ENCODE results near the gene UCMA. TPM values are rescaled to one million over a fixed set of nuclear protein-coding genes. Genes with fewer than 3 reads are reported as not detected.

The UCMA gene
- total and polyA plus RNA-seq, 9 donors, result 0.11 to 0.48 (median 0.38) TPM; not detected in 6

DNA sequence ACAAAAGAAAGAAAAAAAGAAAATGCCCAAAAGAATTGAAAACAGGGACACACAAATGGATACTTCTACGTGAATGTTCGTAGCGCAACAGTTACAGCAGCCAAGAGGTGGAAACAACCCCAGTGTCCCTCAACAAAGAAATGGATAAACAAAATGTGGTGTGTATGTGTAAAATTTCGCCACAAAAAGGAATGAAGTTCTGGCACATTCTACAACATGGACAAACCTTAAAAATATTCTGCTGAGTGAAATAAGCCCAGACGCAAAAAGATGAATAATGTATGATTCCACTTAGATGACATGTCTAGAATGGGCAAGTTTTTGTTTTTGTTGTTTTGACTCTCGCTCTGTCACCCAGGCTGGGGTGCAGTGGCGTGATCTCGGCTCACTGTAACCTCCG, 10.9 kb downstream of the UCMA start:
- Histone ChIP-seq H3K4me3 (no peak overlapping the region), H3K36me3 (no peaks in the 10 kb centered on the region)
- intact Hi-C loops (cut with DNase I), result no loop called here

GRCh38 chr10:13222566-13222965, 11.6 kb downstream of the UCMA start:
- WGBS, 3 donors, result 93 to 95% (median 94%) methylated on average over 7 of the region's 7 CpGs
- no peak for DNase-seq
- H3K27me3 ChIP-seq, result no peaks in the 10 kb centered on the region

More for the DNA sequence above, 10.9 kb downstream of the UCMA start:
- TF ChIP-seq EP300 (IDR thresholded peaks at IDR 0.05), result no peak
- TF ChIP-seq POLR2A (IDR thresholded peaks at IDR 0.05), result no peak
- TF ChIP-seq, protein P1, sequence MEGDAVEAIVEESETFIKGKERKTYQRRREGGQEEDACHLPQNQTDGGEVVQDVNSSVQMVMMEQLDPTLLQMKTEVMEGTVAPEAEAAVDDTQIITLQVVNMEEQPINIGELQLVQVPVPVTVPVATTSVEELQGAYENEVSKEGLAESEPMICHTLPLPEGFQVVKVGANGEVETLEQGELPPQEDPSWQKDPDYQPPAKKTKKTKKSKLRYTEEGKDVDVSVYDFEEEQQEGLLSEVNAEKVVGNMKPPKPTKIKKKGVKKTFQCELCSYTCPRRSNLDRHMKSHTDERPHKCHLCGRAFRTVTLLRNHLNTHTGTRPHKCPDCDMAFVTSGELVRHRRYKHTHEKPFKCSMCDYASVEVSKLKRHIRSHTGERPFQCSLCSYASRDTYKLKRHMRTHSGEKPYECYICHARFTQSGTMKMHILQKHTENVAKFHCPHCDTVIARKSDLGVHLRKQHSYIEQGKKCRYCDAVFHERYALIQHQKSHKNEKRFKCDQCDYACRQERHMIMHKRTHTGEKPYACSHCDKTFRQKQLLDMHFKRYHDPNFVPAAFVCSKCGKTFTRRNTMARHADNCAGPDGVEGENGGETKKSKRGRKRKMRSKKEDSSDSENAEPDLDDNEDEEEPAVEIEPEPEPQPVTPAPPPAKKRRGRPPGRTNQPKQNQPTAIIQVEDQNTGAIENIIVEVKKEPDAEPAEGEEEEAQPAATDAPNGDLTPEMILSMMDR (IDR thresholded peaks at IDR 0.05), result no peak
- 94 to 96% (median 95%) methylated on average over 9 of the region's 9 CpGs for WGBS, 3 donors
- Histone ChIP-seq H3K9me3 (no peaks in the 10 kb centered on the region), H3K4me1 (ENCODE audit: insufficient read depth) (peaks cover 5% of the 10 kb centered on the region), H3K27ac (no peak overlapping the region), H3K27me3 (no peaks in the 10 kb centered on the region)
- no peak for DNase-seq

DNA sequence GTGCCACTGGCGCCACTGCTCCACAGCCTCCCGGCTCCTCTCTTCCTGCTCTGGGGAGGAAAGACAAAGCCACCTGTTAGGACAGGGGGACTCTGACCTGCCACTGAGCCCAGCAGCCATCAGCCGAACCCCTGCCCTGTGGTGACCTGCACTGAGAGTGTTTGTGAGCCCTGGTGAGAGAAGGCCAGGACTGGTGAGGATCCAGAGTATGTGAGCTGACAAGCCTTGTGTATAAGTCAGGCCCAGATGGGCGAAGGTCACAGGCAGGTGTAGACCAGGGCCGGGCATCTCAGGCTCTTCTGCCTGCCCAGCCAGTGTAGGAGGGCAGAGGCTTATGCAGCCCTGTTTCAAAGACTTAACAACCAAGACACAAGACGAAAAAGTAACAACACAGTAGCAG, 12.0 kb downstream of the UCMA start:
- intact Hi-C loops (cut with DNase I), result no loop called here
- DNase-seq, result no peak
- no peaks in the 10 kb centered on the region for H3K9me3 ChIP-seq
- H3K27ac ChIP-seq, result no peak overlapping the region
- H3K36me3 ChIP-seq, result no peaks in the 10 kb centered on the region
- TF ChIP-seq, protein P1 (IDR thresholded peaks at IDR 0.05), result no peak
- TF ChIP-seq POLR2A (IDR thresholded peaks at IDR 0.05), result no peak
- TF ChIP-seq EP300 (IDR thresholded peaks at IDR 0.05), result no peak
- peaks cover 5% of the 10 kb centered on the region for H3K4me1 ChIP-seq (ENCODE audit: insufficient read depth)
- H3K27me3 ChIP-seq, result no peaks in the 10 kb centered on the region
- 92 to 96% (median 93%) methylated on average over 6 of the region's 6 CpGs for WGBS, 3 donors
- no peak overlapping the region for H3K4me3 ChIP-seq

More at GRCh38 chr10:13222566-13222965, 11.6 kb downstream of the UCMA start:
- Histone ChIP-seq H3K27ac (no peak overlapping the region), H3K36me3 (no peaks in the 10 kb centered on the region), H3K4me1 (ENCODE audit: insufficient read depth) (peaks cover 5% of the 10 kb centered on the region), H3K4me3 (no peak overlapping the region), H3K9me3 (no peaks in the 10 kb centered on the region)
- TF ChIP-seq POLR2A (IDR thresholded peaks at IDR 0.05) (no peak), EP300 (IDR thresholded peaks at IDR 0.05) (no peak)
- TF ChIP-seq, protein P1 (IDR thresholded peaks at IDR 0.05), result no peak
- intact Hi-C loops (cut with DNase I), result no loop called here

GRCh38 chr10:13221572-13221971, 12.6 kb downstream of the UCMA start:
- no peaks in the 10 kb centered on the region for H3K9me3 ChIP-seq
- TF ChIP-seq EP300 (IDR thresholded peaks at IDR 0.05) (no peak), POLR2A (IDR thresholded peaks at IDR 0.05) (no peak)
- TF ChIP-seq, protein P1 (IDR thresholded peaks at IDR 0.05), result no peak
- intact Hi-C loops (cut with DNase I), result no loop called here
- 91 to 92% (median 92%) methylated on average over 8 of the region's 8 CpGs for WGBS, 3 donors
- H3K4me3 ChIP-seq, result no peak overlapping the region
- H3K4me1 ChIP-seq (ENCODE audit: insufficient read depth), result peaks cover 2% of the 10 kb centered on the region
- no peaks in the 10 kb centered on the region for H3K36me3 ChIP-seq
- no peak for DNase-seq
- H3K27ac ChIP-seq, result no peak overlapping the region
- no peaks in the 10 kb centered on the region for H3K27me3 ChIP-seq
